ENCODE data around the gene AMFR.

The AMFR gene

DNA sequence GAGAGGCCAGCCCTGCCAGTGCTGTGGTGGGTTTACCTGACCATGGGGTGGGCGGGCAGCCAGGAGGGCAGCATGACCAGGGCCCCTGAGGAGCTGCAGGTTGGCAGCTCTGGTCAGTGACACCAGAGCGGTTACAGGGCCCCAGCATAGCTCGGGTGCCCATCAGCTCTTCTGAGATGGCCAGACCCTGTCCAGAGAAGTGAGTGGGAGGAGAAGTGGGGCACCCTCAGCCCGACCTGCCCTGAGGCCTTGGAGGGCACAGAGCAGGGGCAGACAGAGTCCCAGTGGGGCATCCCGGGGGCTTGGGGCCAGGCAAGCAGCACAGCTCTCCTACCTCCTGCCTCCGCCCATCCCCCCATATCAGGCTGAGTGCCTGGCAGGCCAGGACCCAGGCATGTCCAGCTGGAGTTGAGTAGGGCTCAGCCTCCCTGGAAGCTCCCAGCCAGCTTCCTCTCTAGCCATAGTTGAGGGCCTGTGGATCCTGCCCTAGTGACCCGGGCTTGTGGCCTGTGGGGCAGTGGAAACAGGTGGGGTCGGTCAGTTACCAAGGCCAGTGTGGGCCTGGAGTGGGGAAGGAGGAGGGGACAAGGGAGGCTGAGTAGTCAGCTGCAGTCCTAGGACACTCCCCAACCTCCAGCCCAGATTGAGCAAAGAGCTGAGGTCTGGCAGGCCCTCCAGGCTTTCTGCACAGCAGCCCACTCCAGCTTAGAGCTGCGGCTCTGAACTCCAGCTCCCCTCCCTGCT, 83.5 kb downstream of the AMFR start:
- TF ChIP-seq CTCF (IDR thresholded peaks at IDR 0.05) = no peak
- Histone ChIP-seq H3K9me3 (no peaks in the 10 kb centered on the region), H3K27ac (no peak overlapping the region), H3K4me1 (ENCODE audit: control insufficient read depth in 1 of 2, insufficient read depth in 1 of 2, low read depth in 1 of 2, low read length in 1 of 2) (no peaks in the 10 kb centered on the region), H3K36me3 (no peaks in the 10 kb centered on the region), H3K4me3 (ENCODE audit: low read depth in 1 of 2, low read length in 1 of 2) (no peak overlapping the region), H3K27me3 (no peaks in the 10 kb centered on the region)

GRCh38 chr16:56340864-56341365, 84.4 kb downstream of the AMFR start:
- H3K4me1 ChIP-seq (ENCODE audit: control insufficient read depth in 1 of 2, insufficient read depth in 1 of 2, low read depth in 1 of 2, low read length in 1 of 2) = no peaks in the 10 kb centered on the region
- no peaks in the 10 kb centered on the region for H3K9me3 ChIP-seq
- no peaks in the 10 kb centered on the region for H3K36me3 ChIP-seq
- no peaks in the 10 kb centered on the region for H3K27me3 ChIP-seq
- no peak overlapping the region for H3K27ac ChIP-seq
- no peak overlapping the region for H3K4me3 ChIP-seq (ENCODE audit: low read depth in 1 of 2, low read length in 1 of 2)
- no peak for TF ChIP-seq CTCF (IDR thresholded peaks at IDR 0.05)

- no peaks in the 10 kb centered on the region for H3K36me3 ChIP-seq
- TF ChIP-seq CTCF (IDR thresholded peaks at IDR 0.05) = no peak
- H3K4me3 ChIP-seq (ENCODE audit: low read depth in 1 of 2, low read length in 1 of 2) = no peak overlapping the region
- no peak overlapping the region for H3K27ac ChIP-seq
- no peaks in the 10 kb centered on the region for H3K4me1 ChIP-seq (ENCODE audit: control insufficient read depth in 1 of 2, insufficient read depth in 1 of 2, low read depth in 1 of 2, low read length in 1 of 2)
- no peaks in the 10 kb centered on the region for H3K9me3 ChIP-seq
- H3K27me3 ChIP-seq = no peaks in the 10 kb centered on the region
These were observed 84.9 kb downstream of the AMFR start for GRCh38 chr16:56340416-56340815.

- H3K27me3 ChIP-seq = no peaks in the 10 kb centered on the region
- TF ChIP-seq CTCF (IDR thresholded peaks at IDR 0.05) = no peak
- no peaks in the 10 kb centered on the region for H3K36me3 ChIP-seq
- H3K27ac ChIP-seq = no peak overlapping the region
- H3K4me3 ChIP-seq (ENCODE audit: low read depth in 1 of 2, low read length in 1 of 2) = no peak overlapping the region
- no peaks in the 10 kb centered on the region for H3K4me1 ChIP-seq (ENCODE audit: control insufficient read depth in 1 of 2, insufficient read depth in 1 of 2, low read depth in 1 of 2, low read length in 1 of 2)
- no peaks in the 10 kb centered on the region for H3K9me3 ChIP-seq
These were observed 85.7 kb downstream of the AMFR start for GRCh38 chr16:56339431-56340195.

DNA sequence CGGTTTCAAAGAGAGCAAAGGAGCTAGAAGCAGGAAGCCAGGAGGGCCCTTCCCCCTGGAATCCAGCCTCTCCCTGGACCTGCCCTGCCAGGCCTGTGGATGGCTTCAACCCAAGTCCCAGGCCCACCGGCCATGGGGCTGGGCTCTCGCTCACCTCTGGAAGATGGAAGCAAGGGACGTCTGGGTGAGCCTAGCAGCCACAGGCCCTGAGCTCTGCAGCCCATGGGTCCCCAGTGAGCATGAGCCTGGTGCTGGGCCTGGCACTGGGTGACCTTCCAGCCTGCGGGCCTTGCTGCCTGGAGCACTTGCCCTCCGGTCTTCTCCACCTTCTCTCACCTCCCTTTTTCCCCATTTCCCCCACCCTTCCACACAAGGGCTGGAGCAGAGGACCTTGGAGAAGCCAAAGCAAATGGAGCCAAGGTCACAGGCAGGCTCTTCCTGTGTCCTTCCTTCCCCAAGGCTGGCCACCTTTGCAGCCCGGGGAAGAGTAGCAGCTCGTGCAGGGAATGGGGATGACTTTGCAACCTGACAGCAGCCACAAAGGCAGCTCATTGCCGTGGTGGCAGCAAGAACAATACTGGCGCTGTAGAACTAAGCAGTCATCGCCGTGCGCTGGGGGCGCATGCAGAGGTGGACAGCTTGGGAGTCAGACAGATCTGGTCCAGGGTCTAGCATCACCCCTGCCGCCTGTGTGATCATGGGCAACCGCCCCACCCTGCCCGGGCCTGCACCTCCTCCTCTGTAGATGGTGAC, 86.6 kb downstream of the AMFR start:
- Histone ChIP-seq H3K27me3 (no peaks in the 10 kb centered on the region), H3K9me3 (no peaks in the 10 kb centered on the region), H3K4me1 (ENCODE audit: control insufficient read depth in 1 of 2, insufficient read depth in 1 of 2, low read depth in 1 of 2, low read length in 1 of 2) (no peaks in the 10 kb centered on the region), H3K36me3 (no peaks in the 10 kb centered on the region), H3K27ac (no peak overlapping the region), H3K4me3 (ENCODE audit: low read depth in 1 of 2, low read length in 1 of 2) (no peak overlapping the region)
- no peak for TF ChIP-seq CTCF (IDR thresholded peaks at IDR 0.05)

Measured in neutrophil (primary cell).